Stimulated activated effector memory CD8-positive, alpha-beta T cell treated with anti-CD3 and anti-CD28 coated beads, Interleukin-12 subunit alpha, Interleukin-12 subunit beta, amount 100 ng/mL, for 72 hours (primary cell): ENCODE results near the gene OR13C3.

ENCODE experiments used
- ATAC-seq: fragments of 150-1000 bp; cut with Tn5 transposase; 2 replicates; pipeline ENCODE4 v1.10.0; 2021
- DNase-seq, 2 donors: peaks; one replicate each; pipeline ENCODE4 v3.0.0; 2021 to 2022; ENCODE audit warnings: low spot score in 2 of 2
- H3K27ac Mint-ChIP-seq: one replicate; pipeline ENCODE4 v1.8.0; 2022; ENCODE audit warnings: mild to moderate bottlenecking, mixed read lengths
- H3K36me3 Mint-ChIP-seq: one replicate; pipeline ENCODE4 v1.8.0; 2022; ENCODE audit warnings: mild to moderate bottlenecking, mixed read lengths
- H3K4me1 Mint-ChIP-seq: one replicate; pipeline ENCODE4 v1.8.0; 2022; ENCODE audit warnings: mixed read lengths
- H3K4me3 Mint-ChIP-seq: one replicate; pipeline ENCODE4 v1.8.0; 2022; ENCODE audit warnings: mild to moderate bottlenecking, mixed read lengths
- H3K9me3 Mint-ChIP-seq: one replicate; pipeline ENCODE4 v1.8.0; 2022; ENCODE audit warnings: mixed read lengths

The OR13C3 gene

DNA sequence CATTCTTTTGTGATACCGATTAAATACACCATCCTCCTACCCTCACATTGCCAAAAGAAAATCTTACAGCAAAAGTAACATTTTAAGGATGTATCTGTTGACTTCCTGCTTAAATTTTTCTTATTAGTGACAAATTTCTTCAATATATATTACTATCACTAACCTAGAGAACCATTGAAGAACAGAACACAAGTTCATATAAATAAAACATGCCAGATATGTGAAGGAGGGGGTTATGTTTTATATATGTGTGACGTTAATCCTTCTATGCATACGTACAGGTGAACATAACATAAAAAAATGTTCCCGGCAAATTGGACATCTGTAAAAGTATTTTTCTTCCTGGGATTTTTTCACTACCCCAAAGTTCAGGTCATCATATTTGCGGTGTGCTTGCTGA is 32.7 kb downstream of the OR13C3 start, which contains the start of gene OR13F1:
TSS of gene OR13F1 (plus strand) at position 301 of the 400 bp plus-strand sequence. CDS start at position 301, 0 bp downstream.
- Mint-ChIP-seq H3K4me1 (no peaks in the 10 kb centered on the region), H3K9me3 (no peaks in the 10 kb centered on the region), H3K36me3 (no peaks in the 10 kb centered on the region), H3K4me3 (no peak within 1 kb of the TSS), H3K27ac (no peak within 1 kb of the TSS)
- DNase-seq (no peak), ATAC-seq (no peak)

DNA sequence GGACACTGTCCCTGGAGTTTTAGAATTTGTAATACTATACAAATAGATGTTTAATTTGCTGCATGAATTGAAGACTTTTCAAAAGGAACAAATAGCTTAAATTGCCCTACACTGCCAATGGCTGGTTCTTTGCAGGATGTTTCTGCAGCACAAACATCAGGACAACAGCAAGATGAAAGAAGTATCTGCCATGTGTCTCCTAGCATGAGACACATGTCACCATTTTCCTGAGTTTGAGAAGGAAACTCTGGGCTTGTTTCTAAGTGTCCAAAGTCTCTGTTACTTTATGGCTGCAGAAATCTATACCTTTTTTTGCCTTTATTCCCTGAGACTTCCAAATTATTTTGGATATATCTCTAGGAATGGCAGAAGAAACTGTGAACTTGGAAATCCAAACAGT is 33.2 kb downstream of the OR13C3 start:
- no peaks in the 10 kb centered on the region for H3K9me3 Mint-ChIP-seq
- no peaks in the 10 kb centered on the region for H3K36me3 Mint-ChIP-seq
- no peaks in the 10 kb centered on the region for H3K4me1 Mint-ChIP-seq
- ATAC-seq (no peak), DNase-seq (no peak)
- H3K4me3 Mint-ChIP-seq: no peak overlapping the region
- no peak overlapping the region for H3K27ac Mint-ChIP-seq

DNA sequence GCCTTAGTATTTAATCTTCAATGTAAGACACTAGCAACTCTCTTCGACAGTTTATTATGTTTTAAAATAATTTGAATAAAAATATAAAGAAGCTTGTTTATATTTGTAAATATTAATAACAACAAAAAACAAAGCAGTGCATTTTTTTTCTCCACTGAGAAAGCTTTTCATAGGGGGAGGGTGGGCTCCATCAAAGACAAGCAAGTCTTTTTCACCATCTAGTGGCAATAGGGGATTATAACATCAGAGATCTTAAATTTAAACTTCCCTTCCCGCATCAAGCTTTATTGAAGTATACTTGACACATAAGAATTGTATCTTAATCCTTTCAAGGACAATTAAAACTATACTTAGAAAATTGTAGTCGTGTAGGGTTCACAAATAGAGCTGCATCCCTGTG is 41.8 kb downstream of the OR13C3 start:
- Mint-ChIP-seq H3K4me1 (no peaks in the 10 kb centered on the region), H3K9me3 (no peaks in the 10 kb centered on the region), H3K27ac (no peak overlapping the region), H3K4me3 (no peak overlapping the region), H3K36me3 (no peaks in the 10 kb centered on the region)
- ATAC-seq: no peak
- DNase-seq: no peak
